Gastroesophageal sphincter (tissue), 3 donors: ENCODE data around the gene GMPR.

Experiments
- CTCF ChIP-seq, 4 experiments: fragments of 200-600 bp in 2 of 4; fragments of 450-650 bp in 2 of 4; sonication (generic) in 1 of 4; IDR thresholded peaks; one replicate each; pipeline ENCODE4 v1.5.1; 2017 to 2019; ENCODE audit warnings: antibody characterized with exemption in 4 of 4, mild to moderate bottlenecking in 2 of 4, moderate library complexity in 2 of 4
- POLR2A ChIP-seq, 2 donors: fragments of 450-650 bp; IDR thresholded peaks; one replicate each; pipeline ENCODE4 v1.6.1; 2017; ENCODE audit warnings: antibody characterized with exemption in 2 of 2, mild to moderate bottlenecking in 2 of 2, moderate library complexity in 1 of 2
- POLR2AphosphoS5 ChIP-seq: sonication (generic); formaldehyde crosslinking; IDR thresholded peaks from one replicate; pipeline ENCODE4 v1.6.1; 2017; ENCODE audit warnings: antibody characterized with exemption

DNA sequence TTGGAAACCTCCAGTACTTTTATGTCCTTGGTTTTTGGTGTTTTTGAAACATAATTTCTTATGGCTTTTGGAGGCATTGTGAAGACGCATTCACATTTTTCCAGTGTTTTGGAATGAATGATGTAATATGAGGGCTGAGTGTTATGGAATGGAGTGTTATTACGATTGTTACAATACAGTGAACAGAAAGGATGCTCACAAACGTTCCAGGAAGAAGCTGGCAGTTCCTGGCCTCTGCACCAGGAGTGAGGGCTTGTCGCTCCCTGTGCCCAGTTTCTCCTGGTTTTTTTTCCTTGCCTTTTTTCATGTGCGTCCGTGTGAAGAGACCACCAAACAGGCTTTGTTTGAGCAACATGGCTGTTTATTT, 20.3 kb downstream of the GMPR start:
- TF ChIP-seq POLR2A (IDR thresholded peaks at IDR 0.05) = no peak
- TF ChIP-seq CTCF (IDR thresholded peaks at IDR 0.05) = no peak
- TF ChIP-seq POLR2AphosphoS5 = no peak
